HG03108 (cell line): ENCODE measurements around the gene TTC8.
"Not testable (repeated sequence)": the region's sequence is repeated elsewhere in the genome, so short reads cannot be mapped to it uniquely, and the experiment has no call there.

Source experiments
- ATAC-seq: cut with Tn5 transposase; IDR thresholded peaks from one replicate; pipeline ENCODE4 v1.9.1; 2021; ENCODE audit warnings: moderate library complexity; ENCODE audit not compliant: unreplicated experiment

Gene TTC8

DNA sequence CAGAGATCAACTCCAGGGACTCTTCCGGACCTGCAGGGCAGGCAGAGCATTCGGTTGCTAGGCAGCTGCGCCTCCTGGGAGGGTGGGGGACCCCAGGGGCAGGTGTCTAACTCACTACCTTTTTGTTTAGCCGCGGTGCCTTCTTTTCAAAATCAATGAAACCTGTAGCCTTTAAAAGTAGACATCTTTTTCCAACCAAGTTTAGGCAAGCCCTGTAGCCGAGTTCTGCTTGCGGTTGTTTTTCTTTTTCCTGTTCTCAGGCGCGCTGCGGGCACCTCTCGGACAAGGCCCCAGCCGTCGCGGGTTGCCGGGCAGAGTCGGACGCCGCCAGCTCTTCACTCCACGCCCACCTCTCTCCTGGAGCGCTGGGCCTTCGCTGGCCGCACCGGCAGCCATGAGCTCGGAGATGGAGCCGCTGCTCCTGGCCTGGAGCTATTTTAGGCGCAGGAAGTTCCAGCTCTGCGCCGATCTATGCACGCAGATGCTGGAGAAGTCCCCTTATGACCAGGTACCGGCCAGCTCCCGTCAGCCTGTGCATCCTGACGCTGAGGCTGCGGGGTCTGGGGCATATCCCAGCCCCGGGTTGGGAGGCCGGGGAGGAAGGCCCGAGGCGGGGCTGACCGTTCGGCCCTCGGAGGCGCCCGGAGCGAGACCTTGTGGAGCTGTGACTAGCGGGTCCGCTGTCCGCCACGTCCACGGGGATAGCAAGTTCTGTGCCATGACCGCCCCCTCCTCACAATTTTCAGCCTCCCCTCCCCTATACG is at the start of gene TTC8:
TSS of gene TTC8 (plus strand) at position 338 of the 764 bp plus-strand sequence. CDS start at position 395, 57 bp downstream.
- ATAC-seq = peak; percentile 99

DNA sequence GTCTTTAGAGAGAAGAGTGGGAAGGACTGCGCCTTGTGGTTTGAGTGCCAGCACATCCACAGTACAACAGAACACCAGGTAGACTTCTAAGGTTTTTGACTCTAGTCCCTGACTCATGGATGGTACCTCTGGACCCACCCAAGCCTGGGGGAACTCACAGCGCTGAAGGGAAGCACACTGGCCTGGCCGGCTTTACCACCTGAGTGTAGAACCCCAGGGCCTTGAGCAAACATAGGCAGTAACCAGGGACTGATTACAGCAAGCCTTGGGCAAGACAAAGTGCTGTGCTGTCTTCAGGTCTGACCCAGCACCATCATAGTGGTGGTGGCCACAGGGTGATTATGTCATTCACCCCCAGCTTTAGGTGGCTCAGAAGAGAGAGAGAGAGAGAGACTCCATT is 48.9 kb upstream of the TTC8 start:
- ATAC-seq = no peak

DNA sequence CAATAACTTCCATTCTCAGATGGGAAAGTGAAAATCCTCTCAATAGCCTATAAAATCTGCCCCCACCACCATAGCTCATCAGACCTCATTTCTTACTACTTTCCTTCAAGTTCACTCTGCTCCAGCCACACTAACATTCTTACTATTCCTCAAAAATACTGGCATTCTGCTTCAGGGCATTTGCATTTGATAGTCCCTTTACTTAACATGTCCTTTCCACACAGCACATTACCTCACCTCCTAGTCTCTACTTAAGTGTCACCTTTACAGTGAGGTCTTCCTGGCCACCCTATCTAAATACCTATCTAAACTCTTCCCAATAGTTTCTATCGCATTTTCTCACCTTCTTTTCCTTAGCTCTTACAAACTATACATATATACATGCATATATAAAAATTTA is 38.5 kb upstream of the TTC8 start:
- ATAC-seq = no peak

DNA sequence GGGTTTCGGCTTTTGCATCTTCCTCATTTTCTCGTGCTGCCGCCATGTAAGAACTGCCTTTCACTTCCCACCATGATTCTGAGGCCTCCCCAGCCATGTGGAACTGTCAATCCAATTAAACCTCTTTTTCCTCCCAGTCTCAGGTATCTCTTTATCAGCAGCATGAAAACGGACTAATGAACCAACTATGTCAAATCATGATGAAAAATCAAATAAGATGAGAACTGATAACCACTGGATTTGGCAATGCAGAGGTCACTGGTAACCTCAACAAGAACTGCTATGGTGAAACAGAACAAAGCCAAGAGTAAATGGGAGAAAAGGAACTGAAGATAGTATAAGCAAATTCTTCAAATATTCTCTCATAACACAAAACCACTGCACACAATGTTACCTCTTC is 37.7 kb upstream of the TTC8 start:
- no peak for ATAC-seq

DNA sequence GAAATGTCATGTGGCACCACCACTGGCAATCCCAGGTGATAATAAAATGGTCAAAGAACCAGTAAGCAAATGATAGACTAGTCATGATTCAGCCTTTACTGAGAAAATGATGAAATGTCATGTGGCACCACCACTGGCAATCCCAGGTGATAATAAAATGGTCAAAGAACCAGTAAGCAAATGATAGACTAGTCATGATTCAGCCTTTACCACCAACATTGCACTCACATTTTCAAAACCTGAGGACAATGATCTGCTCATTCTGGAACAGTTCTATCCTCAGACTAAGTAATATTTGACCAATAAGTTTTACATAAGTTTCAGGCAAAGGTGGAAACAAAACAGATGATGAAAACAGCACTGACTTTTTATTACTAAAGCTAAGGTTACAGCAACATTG is 34.9 kb upstream of the TTC8 start:
- ATAC-seq = not testable (repeated sequence)

DNA sequence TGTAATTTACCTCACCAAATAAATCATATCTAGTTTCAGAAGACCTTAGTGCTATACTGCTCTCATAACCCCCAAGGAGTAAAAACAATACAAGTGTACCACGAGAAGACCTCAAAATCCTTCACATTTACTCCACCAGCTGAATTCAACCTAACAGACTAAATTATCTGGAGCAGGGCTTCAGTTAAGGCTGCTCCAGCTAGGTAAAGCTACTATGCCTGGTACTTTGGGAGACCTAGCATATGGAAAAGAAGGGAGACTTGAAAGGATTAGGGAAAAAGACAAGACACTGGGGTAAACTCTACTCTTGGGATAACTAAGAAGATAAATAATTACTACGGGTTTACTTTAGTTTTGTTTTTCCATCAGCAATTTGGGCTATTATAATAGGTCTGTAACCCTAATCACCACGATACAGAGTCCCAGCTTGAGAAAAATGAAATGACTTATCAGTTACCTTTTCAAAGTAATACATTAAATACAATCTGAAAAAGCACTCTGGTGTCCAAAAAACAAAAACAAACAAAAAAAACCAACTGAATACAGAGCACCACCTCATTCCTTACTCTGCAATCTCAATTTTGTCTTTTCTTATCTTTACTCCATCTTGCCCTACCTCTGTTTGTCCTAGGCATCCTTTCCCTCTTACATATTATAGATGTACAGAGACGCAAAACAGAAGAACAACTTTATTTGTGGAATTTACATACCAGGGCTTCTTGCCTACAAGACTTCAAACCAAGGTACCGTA is 33.8 kb upstream of the TTC8 start:
- no peak for ATAC-seq

DNA sequence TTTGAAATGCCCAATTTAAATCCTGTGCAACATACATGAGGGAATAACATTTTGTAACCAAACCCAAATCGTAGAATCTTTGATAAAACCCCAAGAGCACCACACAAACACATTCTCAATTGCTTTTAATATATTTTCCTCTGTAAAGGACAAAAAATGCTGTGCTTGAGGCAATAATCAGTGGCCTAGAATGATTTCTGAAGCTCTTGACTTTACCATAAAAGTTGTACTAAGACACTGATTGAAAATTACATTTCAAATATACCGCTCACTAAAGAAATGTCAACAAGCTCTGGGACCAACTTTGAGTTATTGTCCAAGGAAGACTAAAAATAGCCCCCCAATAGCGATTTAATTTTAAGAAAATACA is 33.2 kb upstream of the TTC8 start:
- ATAC-seq = no peak

DNA sequence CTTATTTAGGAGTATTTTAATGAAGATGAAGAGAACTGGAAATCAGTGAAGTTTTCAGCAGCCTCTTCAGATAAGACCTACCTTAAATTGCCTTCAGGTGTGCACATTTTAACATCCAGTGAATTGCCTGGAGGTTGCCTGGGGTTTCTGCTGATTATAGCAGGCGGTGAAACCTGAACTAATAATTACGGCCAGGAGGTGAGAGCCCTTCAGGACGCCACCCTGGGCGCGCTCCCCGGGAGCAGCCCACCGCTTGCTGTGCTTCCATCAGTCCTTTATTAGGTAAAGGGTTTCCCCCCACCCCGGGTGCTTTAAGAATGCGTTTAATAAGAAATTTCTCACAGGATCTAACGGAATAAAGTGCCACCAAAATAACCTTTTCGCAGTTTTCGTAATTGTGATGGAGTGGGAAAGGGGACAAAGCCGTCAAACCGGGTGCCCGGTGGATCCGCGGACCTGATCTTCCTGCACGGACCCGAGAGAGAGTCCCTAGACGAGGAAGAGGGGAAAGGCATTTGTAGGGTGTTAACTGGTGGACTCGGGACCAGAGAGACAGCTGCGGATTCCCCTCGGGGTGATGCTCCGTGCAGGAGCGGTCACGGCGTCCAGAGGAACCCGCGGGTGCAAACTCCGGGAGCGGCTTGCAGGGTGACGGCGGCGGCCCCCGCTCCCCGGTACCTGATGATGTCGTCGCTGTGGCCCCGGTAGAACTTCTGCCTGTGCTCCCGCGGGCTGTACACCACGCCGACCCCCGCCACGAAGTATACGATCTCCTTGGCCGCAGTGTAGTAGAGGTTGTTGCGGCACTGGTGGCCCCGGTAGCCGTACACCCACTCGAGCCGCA is 32.6 kb upstream of the TTC8 start:
- peak; percentile 4 for ATAC-seq

DNA sequence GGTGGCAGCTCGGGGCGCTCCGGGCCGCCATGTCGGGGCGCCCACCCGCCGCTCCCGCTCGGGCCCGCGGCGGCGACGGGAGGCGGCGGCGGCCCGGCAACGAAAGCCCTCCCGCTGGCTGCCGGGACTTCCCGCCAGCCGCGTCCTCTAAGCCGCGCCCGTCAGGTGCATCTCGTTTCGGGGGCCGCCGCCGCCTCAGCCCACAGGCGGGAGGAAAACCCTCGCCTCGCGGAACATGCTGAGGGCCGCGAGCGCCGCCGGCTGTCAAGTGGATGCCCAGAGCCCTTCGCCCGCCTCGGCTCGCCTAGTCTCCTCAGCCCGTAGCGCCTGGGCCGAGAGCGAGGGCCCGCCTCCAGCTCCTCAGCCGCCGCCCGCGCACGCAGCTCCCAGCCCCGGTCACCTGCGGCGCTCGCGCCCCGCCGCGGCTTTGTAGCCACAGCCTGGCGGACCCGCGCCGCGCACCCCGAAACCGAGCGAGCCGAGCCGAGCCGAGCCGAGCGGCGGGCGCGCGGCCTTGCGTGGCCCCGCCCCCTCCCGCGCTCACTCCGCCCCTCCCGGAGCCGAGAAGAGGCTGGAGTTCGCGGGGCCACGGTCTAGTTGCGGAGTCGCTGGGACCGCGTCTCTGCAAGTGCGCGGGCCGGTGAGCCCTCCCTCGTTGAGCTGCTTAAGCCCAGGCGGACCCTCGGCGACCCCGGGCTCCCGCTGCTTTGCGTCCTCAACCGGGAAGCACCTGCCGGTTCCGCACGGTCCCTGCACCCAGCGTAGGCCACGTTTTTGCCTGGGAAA is 31.8 kb upstream of the TTC8 start, which contains the start of gene EML5:
TSS of gene EML5 (minus strand) at position 481 of the 786 bp plus-strand sequence. CDS start at position 31, 450 bp downstream.
- peak; percentile 85 for ATAC-seq

DNA sequence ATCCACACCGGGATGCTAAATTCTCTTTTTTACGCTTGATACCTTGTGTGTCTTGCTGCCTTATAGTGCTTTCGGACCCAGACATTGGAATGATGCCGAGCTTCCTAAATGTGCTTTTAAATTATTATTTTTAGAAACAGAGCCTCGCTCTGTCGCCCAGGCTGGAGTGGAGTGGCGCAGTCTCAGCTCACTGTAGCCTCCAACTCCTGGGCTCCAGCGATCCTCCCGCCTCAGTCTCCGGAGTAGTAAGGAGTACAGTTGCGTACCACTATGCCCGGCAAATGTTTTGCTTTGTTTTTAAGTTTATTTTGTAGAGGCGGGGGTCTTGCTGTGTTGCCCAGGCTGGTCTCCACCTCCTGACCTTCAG is 31.2 kb upstream of the TTC8 start:
- no peak for ATAC-seq

DNA sequence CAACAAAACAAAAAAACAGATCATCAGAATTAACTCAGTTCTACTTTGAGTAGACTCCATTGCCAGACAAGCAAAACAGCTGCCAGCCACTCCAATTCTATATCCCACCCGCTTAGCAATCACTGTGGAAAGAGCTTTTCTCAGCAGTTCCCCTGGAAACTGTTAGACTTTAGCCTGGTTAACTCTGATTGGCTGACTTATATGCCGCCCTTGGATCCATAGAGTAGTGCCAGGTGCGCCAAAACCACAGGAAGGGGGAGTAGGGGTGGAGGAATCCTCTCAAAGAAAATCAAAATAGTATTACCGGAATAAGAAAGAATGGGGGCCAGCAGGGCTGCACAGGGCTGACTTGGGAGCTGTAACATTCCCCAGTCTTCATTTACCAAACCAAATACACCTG is 26.3 kb upstream of the TTC8 start:
- ATAC-seq = no peak

DNA sequence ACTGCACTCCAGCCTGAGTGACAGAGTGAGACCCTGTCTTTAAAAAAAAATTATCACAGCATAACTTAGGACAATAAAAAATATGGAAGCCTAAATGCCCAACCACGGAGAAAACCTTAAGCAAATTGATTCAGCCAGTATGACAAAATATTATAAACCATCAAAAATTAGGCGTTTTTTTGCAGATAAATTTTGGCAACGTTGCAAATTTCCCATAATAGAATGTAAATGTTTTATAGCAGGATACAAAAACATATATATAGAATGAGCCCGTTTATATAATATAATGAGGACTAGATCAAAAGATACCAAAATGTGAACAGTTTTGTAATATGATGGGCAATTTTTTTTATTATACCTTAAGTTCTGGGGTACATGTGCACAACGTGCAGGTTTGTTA is 24.9 kb upstream of the TTC8 start:
- ATAC-seq = no peak

DNA sequence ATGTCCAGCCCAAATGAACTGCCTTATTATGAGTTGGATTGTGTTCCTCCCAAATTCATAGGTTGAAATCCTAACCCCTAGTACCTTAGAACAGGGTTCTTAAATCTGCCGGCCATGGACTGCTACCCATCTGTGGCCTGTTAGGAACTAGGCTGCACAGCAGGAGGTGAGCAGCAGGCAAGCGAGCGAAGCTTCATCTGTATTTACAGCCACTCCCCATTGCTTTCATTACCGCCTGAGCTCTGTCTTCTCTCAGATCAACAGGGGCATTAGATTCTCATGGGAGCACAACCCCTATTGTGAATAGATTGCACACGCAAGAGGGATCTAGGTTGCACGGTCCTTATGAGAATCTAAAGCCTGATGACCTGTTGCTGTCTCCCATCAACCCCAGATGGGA is 21.9 kb upstream of the TTC8 start:
- ATAC-seq = no peak

DNA sequence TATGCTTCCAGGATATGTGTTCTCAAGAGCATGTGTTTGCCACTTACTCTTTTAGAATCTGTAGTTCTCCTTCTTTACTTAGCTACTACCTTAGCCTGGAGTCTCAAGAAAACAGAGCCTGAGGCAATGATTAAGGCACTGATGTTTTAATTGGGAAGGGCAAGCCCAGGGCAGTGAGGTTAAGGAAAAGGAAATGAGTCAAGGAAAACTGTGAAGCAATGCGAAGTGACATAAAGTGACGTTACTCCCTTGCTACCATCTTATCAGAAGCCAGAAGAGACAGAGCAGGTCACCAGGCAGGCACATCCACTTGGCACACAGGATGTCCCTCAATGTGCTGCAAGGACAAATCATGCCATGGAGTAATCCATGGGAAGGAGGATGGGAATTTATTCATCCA is 20.4 kb upstream of the TTC8 start:
- no peak for ATAC-seq

DNA sequence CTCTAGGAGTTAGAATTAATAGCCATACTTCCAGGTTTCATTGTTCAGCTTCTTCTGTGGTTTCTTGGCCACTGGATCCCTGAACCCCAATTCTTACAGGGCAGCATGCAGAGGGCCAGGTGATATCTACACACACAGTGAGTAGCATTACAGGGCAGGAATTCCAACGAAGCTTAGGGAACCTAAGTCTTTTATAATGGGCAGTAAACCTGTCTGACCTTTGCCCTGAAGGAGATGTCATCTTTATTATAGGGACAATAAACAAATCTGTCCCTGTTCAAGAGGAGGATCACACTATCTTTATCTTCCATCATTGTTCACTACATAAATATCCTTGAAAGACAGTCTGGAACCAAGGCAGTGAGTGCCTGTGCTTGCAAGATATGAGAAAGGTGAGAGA is 20.0 kb upstream of the TTC8 start:
- no peak for ATAC-seq

DNA sequence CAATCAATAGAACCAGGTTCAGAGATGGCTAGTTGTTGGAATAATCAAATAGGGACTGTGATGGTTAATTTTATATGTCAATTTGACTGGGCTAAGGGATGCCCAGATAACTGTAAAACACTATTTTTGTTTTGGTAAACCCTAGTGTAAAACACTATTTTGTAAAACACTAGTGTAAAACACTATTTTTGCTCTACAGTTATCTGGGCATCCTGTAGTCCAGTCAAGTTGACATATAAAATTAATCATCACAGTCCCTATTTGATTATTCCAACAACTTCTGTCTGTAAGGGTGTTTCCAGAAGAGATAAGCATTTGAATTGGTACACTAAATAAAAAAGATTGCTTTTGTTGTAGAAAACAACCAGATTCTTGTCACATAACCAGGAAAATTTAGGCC is 16.1 kb upstream of the TTC8 start:
- ATAC-seq = no peak

DNA sequence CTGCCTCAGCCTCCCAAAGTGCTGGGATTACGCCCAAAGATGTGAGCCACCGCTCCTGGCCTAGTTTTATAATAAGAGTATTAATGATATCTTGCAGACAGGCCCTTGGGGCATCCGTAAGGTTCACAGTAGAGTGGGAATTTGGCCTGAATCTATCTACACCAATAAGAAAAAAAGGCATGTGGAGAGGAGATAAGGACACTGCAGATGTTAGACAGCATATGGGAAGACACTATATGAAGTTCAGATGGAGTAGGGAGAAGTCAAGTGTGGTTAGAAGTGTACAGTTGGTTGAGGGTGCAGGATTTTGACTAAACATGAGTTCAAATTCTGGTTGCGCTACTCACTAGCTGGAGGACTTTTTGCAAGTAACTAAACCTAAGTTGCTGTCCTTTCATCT is 8.5 kb upstream of the TTC8 start:
- no peak for ATAC-seq

DNA sequence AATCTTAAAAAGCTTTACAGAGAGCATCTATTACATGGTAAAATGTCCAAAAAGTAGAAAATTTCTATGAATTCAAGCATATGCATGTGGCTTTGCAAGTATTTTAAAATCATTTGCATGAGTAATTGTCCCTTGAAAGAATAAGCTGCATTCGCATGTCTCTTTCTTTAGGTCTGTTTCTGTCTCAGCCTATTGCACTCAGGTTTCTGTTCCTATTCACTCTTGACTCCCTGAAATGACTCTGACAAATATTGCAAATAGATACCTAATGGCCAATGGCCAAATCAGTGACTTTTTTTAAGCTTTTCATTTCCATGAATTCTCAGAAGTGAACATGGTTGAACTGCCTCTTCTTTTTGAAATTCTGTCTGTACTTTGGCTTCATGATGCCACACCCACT is 6.4 kb upstream of the TTC8 start:
- no peak for ATAC-seq

DNA sequence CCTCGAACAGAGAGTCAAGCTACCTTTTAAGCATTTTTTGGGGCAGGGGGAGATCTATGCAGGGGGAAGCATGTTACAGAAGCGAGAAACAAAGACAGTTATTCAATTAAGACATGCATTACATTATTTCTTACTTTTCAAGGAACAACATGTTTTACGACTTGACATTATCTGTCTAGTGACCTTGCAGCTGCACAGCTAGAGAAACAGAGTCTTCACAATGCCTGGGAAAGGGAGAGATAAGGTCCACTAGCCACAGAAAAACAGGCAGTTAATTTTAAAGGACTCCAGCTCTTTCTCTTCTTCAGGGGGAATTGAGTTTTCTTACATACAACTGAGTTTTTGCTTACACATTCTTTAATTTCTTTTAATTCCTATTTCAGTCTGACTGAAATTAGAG is 4.8 kb upstream of the TTC8 start:
- not testable (repeated sequence) for ATAC-seq

DNA sequence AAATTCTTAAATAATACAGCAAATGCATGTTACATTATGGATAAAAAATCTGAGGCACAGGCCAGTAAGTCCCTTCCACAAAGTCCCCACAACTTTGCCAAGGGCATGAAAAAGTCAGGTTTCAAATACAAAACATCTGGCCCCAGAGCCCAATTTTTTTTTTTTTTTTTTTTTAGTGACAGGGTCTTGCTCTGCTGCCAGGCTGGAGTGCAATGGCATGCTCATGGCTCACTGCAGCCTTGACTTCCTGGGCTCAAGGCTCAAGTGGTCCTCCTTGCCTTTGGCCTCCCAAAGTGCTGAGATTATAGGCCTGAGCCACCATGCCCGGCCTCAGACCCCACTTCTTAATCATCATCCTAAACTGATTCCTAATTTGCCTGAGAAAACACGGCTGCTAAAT is 3.1 kb upstream of the TTC8 start:
- ATAC-seq = no peak

DNA sequence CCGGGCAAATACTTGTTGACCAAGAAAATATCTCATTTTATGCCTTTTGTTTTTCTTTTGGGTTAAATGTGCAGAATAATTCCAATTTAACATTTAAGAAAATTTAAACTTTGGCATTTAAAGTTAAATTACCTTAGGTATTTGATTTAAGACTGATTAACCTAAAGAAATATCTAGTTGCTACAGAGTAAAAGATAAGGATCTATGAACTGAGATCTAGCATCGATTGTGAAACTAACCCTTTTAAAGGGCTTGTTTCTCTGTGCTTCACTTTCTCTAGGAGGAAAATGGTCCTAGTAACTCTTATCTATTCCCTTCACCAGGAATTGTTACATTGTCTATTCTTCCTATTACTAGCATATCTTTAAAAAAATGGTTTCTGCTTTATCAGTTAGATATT is 2.6 kb upstream of the TTC8 start:
- no peak for ATAC-seq
